CD4-positive, alpha-beta T cell (primary cell): Measurements from ENCODE around the gene TEF. TPM values are rescaled to one million over a fixed set of nuclear protein-coding genes. Genes with fewer than 3 reads are reported as not detected.

Source experiments
- ATAC-seq: fragments of 200-7000 bp; cut with Tn5 transposase; one replicate; pipeline ENCODE4 v1.10.0; 2022; ENCODE audit warnings: mild to moderate bottlenecking; ENCODE audit not compliant: poor library complexity
- CTCF ChIA-PET: fragments of 350-600 bp; sonication (Branson Sonifier 250); formaldehyde crosslinking; loops from one replicate; lab custom pipeline; 2021; ENCODE audit warnings: antibody characterized with exemption, inconsistent platforms; lab: Charles Lee
- POLR2A ChIA-PET: fragments of 350-600 bp; sonication (Branson Sonifier 250); formaldehyde crosslinking; loops from one replicate; lab custom pipeline; 2021; ENCODE audit warnings: antibody characterized with exemption, inconsistent platforms; lab: Charles Lee
- DNase-seq, 14 experiments: peaks; one replicate each; pipeline ENCODE4 v3.0.0-alpha.2; 2013 to 2020; ENCODE audit warnings: mixed read lengths in 2 of 14
- H3K27ac ChIP-seq, 2 donors: one replicate each; pipeline versions ENCODE4 v1.5.1 to v1.7.0; 2013; ENCODE audit warnings: low read length in 2 of 2, low read depth in 1 of 2, mild to moderate bottlenecking in 1 of 2
- H3K27me3 ChIP-seq, 2 experiments: 1 replicate in 1 of 2; 2 replicates in 1 of 2; pipeline versions ENCODE4 v1.6.1 to v1.7.0; 2013; ENCODE audit warnings: low read length in 2 of 2, control low read depth in 1 of 2, mild to moderate bottlenecking in 1 of 2, moderate library complexity in 1 of 2; ENCODE audit not compliant: insufficient read depth in 2 of 2, control insufficient read depth in 1 of 2
- H3K36me3 ChIP-seq: one replicate; pipeline ENCODE4 v1.6.1; 2013; ENCODE audit warnings: low read length, control low read depth; ENCODE audit not compliant: insufficient read depth
- H3K4me1 ChIP-seq: one replicate; pipeline ENCODE4 v1.6.1; 2013; ENCODE audit warnings: low read length, control low read depth; ENCODE audit not compliant: insufficient read depth
- H3K4me3 ChIP-seq: one replicate; pipeline ENCODE4 v1.5.1; 2013; ENCODE audit warnings: mild to moderate bottlenecking, low read length, moderate library complexity
- H3K9me3 ChIP-seq, 2 experiments: 1 replicate in 1 of 2; 2 replicates in 1 of 2; pipeline versions ENCODE4 v1.6.1 to v1.7.0; 2013; ENCODE audit warnings: low read length in 2 of 2, mild to moderate bottlenecking in 2 of 2, control low read depth in 1 of 2, moderate library complexity in 1 of 2; ENCODE audit not compliant: control insufficient read depth in 1 of 2, insufficient read depth in 1 of 2
- H3K27ac Mint-ChIP-seq: one replicate; pipeline ENCODE4 v1.8.0; 2020; ENCODE audit warnings: mixed read lengths
- H3K27me3 Mint-ChIP-seq: one replicate; pipeline ENCODE4 v1.8.0; 2021; ENCODE audit warnings: mixed read lengths
- H3K36me3 Mint-ChIP-seq: one replicate; pipeline ENCODE4 v1.8.0; 2021; ENCODE audit warnings: low read depth, mixed read lengths
- H3K4me1 Mint-ChIP-seq: one replicate; pipeline ENCODE4 v1.8.0; 2021; ENCODE audit warnings: low read depth, mixed read lengths
- H3K4me3 Mint-ChIP-seq: one replicate; pipeline ENCODE4 v1.8.0; 2020; ENCODE audit warnings: mild to moderate bottlenecking, mixed read lengths
- H3K9me3 Mint-ChIP-seq: one replicate; pipeline ENCODE4 v1.8.0; 2020; ENCODE audit warnings: mixed read lengths
- intact Hi-C, 2 experiments: fragments of 100-400 bp; cut with DNase I in 1 of 2; cut with micrococcal nuclease in 1 of 2; formaldehyde crosslinking; loops; one replicate each; pipeline versions ENCODE4 v1.15.1 to v1.9.0; 2023 to 2025; cut with DNase I, micrococcal nuclease
- total RNA-seq, 174 experiments: library from RNA in 2 of 174; stranded (reverse) in 2 of 174; gene quantifications; one replicate each; pipeline ENCODE4 v1.2.3 and lab custom pipeline; 2021 to 2026
- TF ChIP-seq, protein P1 (sequence below): fragments of 200-600 bp; IDR thresholded peaks from one replicate; pipeline ENCODE4 v1.8.0; 2022; ENCODE audit warnings: antibody characterized with exemption, mild to moderate bottlenecking

The TEF gene
- total RNA-seq, 2 experiments from 2014 or later, result 2.4 to 2.6 TPM

GRCh38 chr22:41367039-41367679, 14.6 kb upstream of the TEF start:
- Mint-ChIP-seq H3K27ac (no peak overlapping the region), H3K9me3 (no peaks in the 10 kb centered on the region), H3K4me1 (no peaks in the 10 kb centered on the region), H3K4me3 (no peak overlapping the region), H3K27me3 (no peaks in the 10 kb centered on the region), H3K36me3 (no peaks in the 10 kb centered on the region)
- ATAC-seq (peak; percentile 59), DNase-seq (peak in 5 of 14 experiments; percentile 5 to 54 (median 23))
- Histone ChIP-seq H3K27me3 (no peaks in the 10 kb centered on the region), H3K4me3 (no peak overlapping the region), H3K36me3 (no peaks in the 10 kb centered on the region), H3K9me3 (no peaks in the 10 kb centered on the region), H3K4me1 (peaks cover 12% of the 10 kb centered on the region), H3K27ac (no peak overlapping the region)
- ChIA-PET POLR2A (interaction anchor here (1.3 kb wide), 2 partner anchors 14 to 81 kb away, joined by 4 to 6 read pairs; partner anchors contain the start of genes RANGAP1 and TEF), CTCF (interaction anchor here (0.6 kb wide), 1 partner anchor 25 kb away, joined by 4 read pairs; no protein-coding TSS in a partner anchor)
- intact Hi-C loops, result no loop called here
- TF ChIP-seq, protein P1, sequence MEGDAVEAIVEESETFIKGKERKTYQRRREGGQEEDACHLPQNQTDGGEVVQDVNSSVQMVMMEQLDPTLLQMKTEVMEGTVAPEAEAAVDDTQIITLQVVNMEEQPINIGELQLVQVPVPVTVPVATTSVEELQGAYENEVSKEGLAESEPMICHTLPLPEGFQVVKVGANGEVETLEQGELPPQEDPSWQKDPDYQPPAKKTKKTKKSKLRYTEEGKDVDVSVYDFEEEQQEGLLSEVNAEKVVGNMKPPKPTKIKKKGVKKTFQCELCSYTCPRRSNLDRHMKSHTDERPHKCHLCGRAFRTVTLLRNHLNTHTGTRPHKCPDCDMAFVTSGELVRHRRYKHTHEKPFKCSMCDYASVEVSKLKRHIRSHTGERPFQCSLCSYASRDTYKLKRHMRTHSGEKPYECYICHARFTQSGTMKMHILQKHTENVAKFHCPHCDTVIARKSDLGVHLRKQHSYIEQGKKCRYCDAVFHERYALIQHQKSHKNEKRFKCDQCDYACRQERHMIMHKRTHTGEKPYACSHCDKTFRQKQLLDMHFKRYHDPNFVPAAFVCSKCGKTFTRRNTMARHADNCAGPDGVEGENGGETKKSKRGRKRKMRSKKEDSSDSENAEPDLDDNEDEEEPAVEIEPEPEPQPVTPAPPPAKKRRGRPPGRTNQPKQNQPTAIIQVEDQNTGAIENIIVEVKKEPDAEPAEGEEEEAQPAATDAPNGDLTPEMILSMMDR, result no peak

DNA sequence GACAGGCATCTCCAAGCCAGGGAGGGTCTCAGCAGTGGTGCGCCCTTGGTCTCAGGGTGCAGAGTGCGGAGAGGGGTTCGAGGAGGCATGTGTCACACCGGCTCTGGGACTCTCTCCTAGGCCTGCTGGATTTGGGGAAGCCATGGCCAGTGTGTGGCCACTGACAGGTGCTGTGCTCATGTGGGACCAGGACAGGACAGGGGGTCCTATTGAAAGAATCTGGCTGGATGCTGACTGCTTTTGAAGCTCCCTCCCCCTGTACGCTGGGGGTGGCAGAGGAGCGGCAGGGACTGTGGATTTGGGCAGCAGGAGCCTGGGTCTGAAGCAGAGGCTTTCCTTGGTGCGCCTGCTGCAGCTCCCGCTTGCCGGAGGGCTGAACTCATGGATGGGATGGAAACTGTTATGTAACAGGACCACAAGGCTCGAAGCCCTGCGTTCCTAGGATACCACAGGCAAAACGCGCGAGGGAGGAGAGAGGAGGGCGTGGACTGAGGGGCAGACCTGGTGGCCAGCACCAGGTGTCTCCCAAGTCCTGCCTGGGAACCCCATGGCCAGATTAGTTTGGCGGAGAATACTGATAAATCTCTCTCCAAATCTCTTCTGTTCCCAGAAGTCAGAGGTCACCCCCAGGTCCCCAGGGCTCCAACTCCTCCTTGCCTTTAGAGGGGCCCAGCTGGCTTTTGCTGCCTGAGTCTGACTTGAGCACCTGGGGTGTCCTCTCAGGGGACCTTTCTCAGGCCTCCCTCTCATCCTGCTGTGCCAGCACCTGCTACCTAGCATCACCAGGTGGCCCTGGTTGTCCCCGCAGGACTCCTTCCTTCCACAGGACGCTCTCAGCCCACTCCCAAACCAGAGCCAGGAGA, 13.8 kb upstream of the TEF start:
- H3K27ac ChIP-seq, result no peak overlapping the region
- ChIA-PET CTCF (no interaction called here), POLR2A (interaction anchor here (1.3 kb wide), 1 partner anchor 14 kb away, joined by 6 read pairs; the partner anchor contains the start of gene TEF)
- DNase-seq (no peak), ATAC-seq (no peak)
- H3K4me1 Mint-ChIP-seq, result no peaks in the 10 kb centered on the region
- H3K36me3 ChIP-seq, result no peaks in the 10 kb centered on the region
- H3K4me3 ChIP-seq, result no peak overlapping the region
- no peaks in the 10 kb centered on the region for H3K36me3 Mint-ChIP-seq
- intact Hi-C loops, result no loop called here
- no peaks in the 10 kb centered on the region for H3K27me3 ChIP-seq
- no peaks in the 10 kb centered on the region for H3K27me3 Mint-ChIP-seq
- no peak overlapping the region for H3K27ac Mint-ChIP-seq
- H3K4me1 ChIP-seq, result peaks cover 12% of the 10 kb centered on the region
- H3K4me3 Mint-ChIP-seq, result no peak overlapping the region
- no peaks in the 10 kb centered on the region for H3K9me3 Mint-ChIP-seq
- no peaks in the 10 kb centered on the region for H3K9me3 ChIP-seq
- TF ChIP-seq, protein P1, result no peak

DNA sequence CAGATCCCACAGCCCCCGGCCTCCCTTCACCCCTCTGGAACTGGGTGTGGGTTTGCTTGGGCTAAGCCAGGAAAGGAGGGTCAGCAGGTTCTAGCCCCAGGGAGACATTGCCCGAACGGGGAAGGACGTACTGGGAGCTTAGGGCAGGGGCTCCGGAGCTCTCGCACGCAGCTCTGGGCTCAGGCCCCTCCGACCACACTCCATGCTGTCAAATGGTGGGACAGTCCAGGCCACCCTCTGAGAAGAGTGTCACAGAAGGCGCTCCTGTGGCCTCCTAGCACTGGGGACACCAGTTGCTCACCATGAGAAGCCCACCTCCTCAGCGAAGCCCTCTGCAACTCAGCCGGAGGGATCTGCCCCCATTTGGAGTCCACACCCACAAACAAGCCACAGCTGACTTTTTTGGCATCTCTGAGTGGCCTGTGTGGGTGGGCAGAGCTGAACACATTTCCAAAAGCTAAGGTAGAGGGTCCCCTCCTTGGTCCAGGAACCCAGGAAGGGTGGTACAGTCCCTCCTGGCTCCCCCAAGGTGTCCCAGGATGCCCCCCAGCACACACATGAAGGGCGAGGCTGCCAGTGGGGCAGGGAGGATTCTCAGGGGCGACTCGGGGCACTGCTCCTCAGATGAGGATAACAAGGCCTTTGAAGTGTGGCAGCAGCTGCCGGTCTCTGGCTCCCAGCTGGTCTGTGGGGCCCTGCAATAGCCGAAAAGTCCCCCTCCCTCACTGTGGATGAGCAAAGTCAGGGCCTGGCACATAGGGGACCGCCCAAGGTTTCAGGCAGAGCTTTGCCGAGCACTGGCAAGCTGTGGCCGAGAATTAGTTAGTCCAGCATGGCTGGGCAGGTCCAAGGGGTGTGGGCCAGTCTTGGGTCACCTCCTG, 13.0 kb upstream of the TEF start:
- TF ChIP-seq, protein P1, result no peak
- Mint-ChIP-seq H3K9me3 (no peaks in the 10 kb centered on the region), H3K27ac (no peak overlapping the region), H3K4me3 (no peak overlapping the region), H3K36me3 (no peaks in the 10 kb centered on the region), H3K4me1 (no peaks in the 10 kb centered on the region), H3K27me3 (no peaks in the 10 kb centered on the region)
- Histone ChIP-seq H3K27me3 (no peaks in the 10 kb centered on the region), H3K4me1 (peaks cover 12% of the 10 kb centered on the region), H3K4me3 (no peak overlapping the region), H3K36me3 (no peaks in the 10 kb centered on the region), H3K9me3 (no peaks in the 10 kb centered on the region), H3K27ac (no peak overlapping the region)
- ATAC-seq (no peak), DNase-seq (no peak)
- intact Hi-C loops, result no loop called here
- POLR2A ChIA-PET, result no interaction called here
- CTCF ChIA-PET, result no interaction called here
